IPS DF 6.9 (cell line): ENCODE data around the gene ZNF687.
A peak's percentile ranks its signal among the peaks of the same experiment; 100 is the strongest.

Experiments
- DNase-seq: peaks from one replicate; pipeline ENCODE4 v3.0.0-alpha.2; 2013; ENCODE audit warnings: low read depth, low spot score
- H3K27ac ChIP-seq: one replicate; pipeline ENCODE4 v1.5.1; 2013; ENCODE audit warnings: low read length, control low read depth
- H3K27me3 ChIP-seq: 2 replicates; pipeline ENCODE4 v1.6.1; 2013; ENCODE audit warnings: mild to moderate bottlenecking, low read length; ENCODE audit not compliant: control insufficient read depth, insufficient read depth
- H3K36me3 ChIP-seq: 2 replicates; pipeline ENCODE4 v1.6.1; 2013; ENCODE audit warnings: low read length; ENCODE audit not compliant: control insufficient read depth, insufficient read depth
- H3K4me1 ChIP-seq: 2 replicates; pipeline ENCODE4 v1.6.1; 2013; ENCODE audit warnings: low read length; ENCODE audit not compliant: control insufficient read depth, insufficient read depth
- H3K4me3 ChIP-seq: 2 replicates; pipeline ENCODE4 v1.5.1; 2013; ENCODE audit warnings: mild to moderate bottlenecking, low read length
- H3K9me3 ChIP-seq: 2 replicates; pipeline ENCODE4 v1.6.1; 2013; ENCODE audit warnings: low read length, inconsistent platforms; ENCODE audit not compliant: control insufficient read depth, insufficient read depth
- WGBS: extraction: QIAGEN DNeasy Blood & Tissue Kit; methylation state at CpG from one replicate; pipeline ENCODE4 v1.1.7; 2013; ENCODE audit warnings: mixed read lengths, missing lambda C conversion rate; ENCODE audit not compliant: insufficient read length, insufficient coverage; 5-methylcytosine and 5-hydroxymethylcytosine counted together

ZNF687 gene, protein sequence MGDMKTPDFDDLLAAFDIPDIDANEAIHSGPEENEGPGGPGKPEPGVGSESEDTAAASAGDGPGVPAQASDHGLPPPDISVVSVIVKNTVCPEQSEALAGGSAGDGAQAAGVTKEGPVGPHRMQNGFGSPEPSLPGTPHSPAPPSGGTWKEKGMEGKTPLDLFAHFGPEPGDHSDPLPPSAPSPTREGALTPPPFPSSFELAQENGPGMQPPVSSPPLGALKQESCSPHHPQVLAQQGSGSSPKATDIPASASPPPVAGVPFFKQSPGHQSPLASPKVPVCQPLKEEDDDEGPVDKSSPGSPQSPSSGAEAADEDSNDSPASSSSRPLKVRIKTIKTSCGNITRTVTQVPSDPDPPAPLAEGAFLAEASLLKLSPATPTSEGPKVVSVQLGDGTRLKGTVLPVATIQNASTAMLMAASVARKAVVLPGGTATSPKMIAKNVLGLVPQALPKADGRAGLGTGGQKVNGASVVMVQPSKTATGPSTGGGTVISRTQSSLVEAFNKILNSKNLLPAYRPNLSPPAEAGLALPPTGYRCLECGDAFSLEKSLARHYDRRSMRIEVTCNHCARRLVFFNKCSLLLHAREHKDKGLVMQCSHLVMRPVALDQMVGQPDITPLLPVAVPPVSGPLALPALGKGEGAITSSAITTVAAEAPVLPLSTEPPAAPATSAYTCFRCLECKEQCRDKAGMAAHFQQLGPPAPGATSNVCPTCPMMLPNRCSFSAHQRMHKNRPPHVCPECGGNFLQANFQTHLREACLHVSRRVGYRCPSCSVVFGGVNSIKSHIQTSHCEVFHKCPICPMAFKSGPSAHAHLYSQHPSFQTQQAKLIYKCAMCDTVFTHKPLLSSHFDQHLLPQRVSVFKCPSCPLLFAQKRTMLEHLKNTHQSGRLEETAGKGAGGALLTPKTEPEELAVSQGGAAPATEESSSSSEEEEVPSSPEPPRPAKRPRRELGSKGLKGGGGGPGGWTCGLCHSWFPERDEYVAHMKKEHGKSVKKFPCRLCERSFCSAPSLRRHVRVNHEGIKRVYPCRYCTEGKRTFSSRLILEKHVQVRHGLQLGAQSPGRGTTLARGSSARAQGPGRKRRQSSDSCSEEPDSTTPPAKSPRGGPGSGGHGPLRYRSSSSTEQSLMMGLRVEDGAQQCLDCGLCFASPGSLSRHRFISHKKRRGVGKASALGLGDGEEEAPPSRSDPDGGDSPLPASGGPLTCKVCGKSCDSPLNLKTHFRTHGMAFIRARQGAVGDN

DNA sequence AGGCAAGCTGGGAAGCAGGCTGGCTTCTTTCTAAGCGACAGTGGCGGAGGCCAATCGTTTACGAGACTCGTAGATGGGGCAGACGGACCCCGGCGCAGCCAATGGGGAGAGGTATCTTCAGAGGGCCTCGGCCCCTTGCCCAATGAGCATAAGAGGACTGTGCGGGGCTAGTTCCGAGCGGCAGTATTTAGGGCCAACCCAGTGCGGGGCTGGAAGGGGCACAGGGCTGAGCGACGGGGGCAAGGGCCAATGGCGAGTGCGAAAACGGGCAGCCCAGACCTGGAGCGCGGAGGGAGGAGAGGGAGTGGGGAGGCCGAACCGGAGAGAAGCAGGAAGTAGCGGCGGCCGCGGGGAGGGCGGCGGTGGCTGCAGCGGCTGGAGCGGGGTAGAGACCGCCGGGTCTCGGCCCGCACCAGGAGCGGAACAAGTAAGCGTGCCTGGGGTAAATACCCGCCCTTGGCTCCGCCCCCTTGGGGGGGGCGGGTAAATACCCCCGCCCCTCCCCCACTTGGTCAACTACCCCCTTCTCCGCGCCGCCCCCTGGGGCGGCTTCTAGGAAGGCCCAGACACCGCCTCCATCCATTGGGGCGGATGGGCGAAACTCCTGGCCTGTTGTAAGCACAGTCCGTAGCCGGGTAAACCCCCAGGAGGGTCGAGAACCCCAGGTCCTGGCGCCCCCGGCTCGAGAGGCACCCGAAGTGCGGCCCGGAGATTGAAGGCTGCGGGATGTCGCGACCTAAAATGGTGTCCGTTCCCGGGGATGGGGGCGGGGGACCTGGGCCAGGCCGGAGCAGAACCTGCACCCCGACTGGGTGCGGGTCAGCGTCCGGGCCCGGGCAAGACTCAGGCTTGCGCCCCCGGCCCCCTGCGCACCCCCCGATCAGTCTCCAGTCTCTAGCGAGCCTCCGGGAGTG, at the start of gene ZNF687:
ZNF687 (plus strand) TSS at position 331 of the 914 bp plus-strand sequence. CDS start 3,993 bp downstream, outside the sequence.
- no peak within 1 kb of the TSS for H3K27ac ChIP-seq
- H3K27me3 ChIP-seq: no peaks in the 10 kb centered on the region
- no peaks in the 10 kb centered on the region for H3K9me3 ChIP-seq
- peaks cover 10% of the 10 kb centered on the region for H3K36me3 ChIP-seq
- H3K4me1 ChIP-seq: 0 out of 2 replicates have a peak, but pooled peaks cover 5% of the 10 kb centered on the region
- peak; percentile 99 for DNase-seq
- H3K4me3 ChIP-seq: peak within 1 kb of the TSS; percentile 79
- no CpG with 5 or more reads among the region's 74 CpGs for WGBS

DNA sequence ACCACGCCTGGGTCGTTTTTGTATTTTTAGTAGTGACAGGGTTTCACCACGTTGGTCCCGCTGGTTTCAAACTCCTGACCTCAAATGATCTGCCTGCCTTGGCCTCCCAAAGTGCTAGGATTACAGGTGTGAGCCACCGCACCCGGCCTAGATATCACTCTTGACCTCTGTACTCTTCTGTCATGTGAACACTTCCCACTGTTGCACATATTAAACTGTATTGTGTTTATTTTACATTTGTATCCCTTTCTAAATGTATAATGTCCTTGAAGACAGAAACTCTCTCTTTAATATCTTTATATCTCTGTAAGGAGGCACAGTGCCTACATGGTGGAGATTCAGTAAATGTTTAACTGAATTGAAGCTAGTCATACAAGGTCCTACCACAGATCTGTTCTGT, 46.9 kb upstream of the ZNF687 start:
- Histone ChIP-seq H3K4me1 (no peaks in the 10 kb centered on the region), H3K4me3 (no peak overlapping the region), H3K36me3 (peaks cover 33% of the 10 kb centered on the region; the same call in 1 of the 2 replicates), H3K9me3 (no peaks in the 10 kb centered on the region), H3K27ac (no peak overlapping the region), H3K27me3 (no peaks in the 10 kb centered on the region)
- DNase-seq: no peak
- WGBS: no CpG with 5 or more reads among the region's 6 CpGs

DNA sequence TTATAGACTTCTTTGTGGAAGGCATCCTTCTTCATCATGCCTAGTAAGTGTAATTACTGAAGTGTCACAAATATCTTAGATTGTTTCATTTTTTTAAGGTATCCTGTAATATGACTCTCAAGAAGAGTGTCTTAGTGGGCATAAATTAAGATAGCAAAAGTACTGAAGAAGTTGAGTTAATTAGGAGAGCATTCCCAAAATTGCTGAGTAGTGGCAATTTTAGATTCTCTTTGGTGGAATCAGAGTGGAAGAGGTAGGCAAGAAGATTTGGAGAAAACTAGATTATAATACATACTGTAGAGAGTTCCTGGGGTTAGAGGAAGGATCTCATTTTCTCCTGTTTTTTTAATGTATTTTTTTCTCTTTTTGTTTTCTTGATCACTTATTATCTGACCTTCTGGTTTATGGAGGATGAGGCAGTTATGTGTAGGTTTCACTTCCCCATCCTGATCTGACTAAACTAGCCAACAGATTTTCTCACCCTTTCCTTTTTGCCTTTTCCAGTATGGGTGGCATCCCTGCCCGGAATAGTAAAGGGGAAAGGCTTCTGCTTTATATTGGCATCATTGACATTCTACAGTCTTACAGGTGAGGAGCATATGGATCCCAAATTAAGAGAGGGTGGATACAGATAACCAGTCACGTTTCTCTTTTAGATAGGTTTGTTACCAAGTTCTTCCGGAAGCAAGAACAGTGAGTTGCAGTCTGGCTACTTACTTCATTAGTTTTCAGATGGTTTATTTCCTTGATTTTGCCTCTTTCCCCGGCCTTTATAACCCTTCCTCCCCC, 44.2 kb upstream of the ZNF687 start:
- no CpG with 5 or more reads among the region's 4 CpGs for WGBS
- Histone ChIP-seq H3K4me3 (no peak overlapping the region), H3K4me1 (no peaks in the 10 kb centered on the region), H3K27me3 (no peaks in the 10 kb centered on the region), H3K9me3 (no peaks in the 10 kb centered on the region), H3K36me3 (peaks cover 37% of the 10 kb centered on the region; the same call in 1 of the 2 replicates), H3K27ac (no peak overlapping the region)
- no peak for DNase-seq

DNA sequence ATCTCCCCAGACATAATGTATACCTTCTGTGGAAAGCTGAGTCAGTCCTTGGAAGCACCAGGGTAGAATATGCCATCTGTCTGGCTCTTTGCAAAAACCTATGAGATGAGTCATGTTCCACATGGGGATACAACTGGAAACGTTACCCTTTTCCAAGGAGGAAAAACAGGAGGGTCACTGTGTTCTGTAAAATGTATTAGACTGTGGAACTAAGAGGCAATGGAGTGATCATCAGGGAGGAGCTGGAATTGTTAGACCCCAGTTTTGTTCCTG, 43.7 kb upstream of the ZNF687 start:
- no peak for DNase-seq
- Histone ChIP-seq H3K4me1 (no peaks in the 10 kb centered on the region), H3K4me3 (no peak overlapping the region), H3K9me3 (no peaks in the 10 kb centered on the region), H3K36me3 (peaks cover 42% of the 10 kb centered on the region; the same call in 1 of the 2 replicates), H3K27me3 (no peaks in the 10 kb centered on the region), H3K27ac (no peak overlapping the region)
- WGBS: no CpG with 5 or more reads among the region's 1 CpG

DNA sequence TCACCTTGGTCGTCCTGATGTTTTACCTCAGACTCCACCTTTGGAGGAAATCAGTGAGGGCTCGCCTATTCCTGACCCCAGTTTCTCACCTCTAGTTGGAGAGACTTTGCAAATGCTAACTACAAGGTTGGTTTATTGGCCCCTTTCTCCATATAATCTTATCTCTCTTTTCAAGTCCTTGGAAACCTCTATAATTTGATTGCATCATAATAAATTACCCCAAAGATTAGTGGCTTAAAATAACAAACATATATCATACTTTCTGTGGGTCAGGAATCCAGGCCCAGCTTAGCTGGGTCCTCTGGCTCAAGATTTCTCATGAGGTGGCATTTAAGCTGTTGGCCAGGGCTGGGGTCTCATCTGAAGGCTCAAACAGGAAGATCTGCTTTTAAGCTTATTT, 39.7 kb upstream of the ZNF687 start:
- Histone ChIP-seq H3K27ac (no peak overlapping the region), H3K4me1 (no peaks in the 10 kb centered on the region), H3K27me3 (no peaks in the 10 kb centered on the region), H3K4me3 (no peak overlapping the region), H3K36me3 (peaks cover 35% of the 10 kb centered on the region; the same call in 1 of the 2 replicates), H3K9me3 (no peaks in the 10 kb centered on the region)
- no peak for DNase-seq
- no CpG with 5 or more reads among the region's 2 CpGs for WGBS

DNA sequence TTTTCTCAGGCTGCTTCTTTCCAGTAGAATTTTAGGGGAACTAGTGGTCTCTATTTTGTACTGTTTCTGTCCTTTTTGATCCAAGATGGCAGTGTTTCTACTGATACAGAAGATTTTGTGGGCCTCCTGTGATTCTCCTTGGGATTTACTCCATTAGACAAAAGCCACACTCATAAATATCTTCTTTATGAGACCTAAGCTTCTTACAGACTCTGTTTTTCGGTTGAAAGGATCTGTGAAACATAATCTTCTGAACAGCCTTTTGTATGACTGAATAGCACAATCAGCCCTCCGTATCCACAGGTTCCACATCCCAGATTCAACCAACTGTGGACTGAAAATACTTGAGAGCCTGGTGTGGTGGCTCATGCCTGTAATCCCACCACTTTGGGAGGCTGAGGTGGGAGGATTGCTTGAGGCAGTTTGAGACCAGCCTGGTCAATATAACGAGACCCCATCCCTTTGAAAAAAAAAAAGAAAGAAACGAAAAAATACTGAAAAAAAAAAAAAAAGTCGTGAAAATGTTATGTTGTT, 38.3 kb upstream of the ZNF687 start:
- Histone ChIP-seq H3K27me3 (no peaks in the 10 kb centered on the region), H3K9me3 (no peaks in the 10 kb centered on the region), H3K27ac (no peak overlapping the region), H3K4me1 (no peaks in the 10 kb centered on the region), H3K36me3 (peaks cover 40% of the 10 kb centered on the region; the same call in 1 of the 2 replicates), H3K4me3 (no peak overlapping the region)
- no peak for DNase-seq
- no CpG with 5 or more reads among the region's 5 CpGs for WGBS

DNA sequence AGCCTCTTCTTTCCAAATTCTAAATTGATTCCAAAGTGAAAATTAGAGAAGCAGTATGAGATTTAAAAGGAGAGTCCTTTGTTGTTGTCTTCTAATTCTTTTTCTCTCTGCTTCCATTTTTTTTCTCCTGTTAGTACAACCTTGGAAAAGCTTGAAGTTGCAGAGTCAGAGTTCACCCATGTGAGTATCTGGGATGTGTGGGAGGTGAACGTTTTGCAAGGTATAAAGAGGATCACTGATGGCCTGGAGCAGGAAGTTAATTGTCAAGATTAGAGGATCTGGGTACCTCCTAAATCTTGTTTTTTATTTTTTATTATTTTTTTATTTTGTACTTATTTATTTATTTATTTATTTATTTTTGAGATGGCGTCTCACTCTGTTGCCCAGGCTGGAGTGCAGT, 35.3 kb upstream of the ZNF687 start:
- DNase-seq: no peak
- no CpG with 5 or more reads among the region's 2 CpGs for WGBS
- no peak overlapping the region for H3K4me3 ChIP-seq
- no peaks in the 10 kb centered on the region for H3K9me3 ChIP-seq
- H3K36me3 ChIP-seq: peaks cover 28% of the 10 kb centered on the region; the same call in 1 of the 2 replicates
- no peaks in the 10 kb centered on the region for H3K27me3 ChIP-seq
- no peak overlapping the region for H3K27ac ChIP-seq
- no peaks in the 10 kb centered on the region for H3K4me1 ChIP-seq

DNA sequence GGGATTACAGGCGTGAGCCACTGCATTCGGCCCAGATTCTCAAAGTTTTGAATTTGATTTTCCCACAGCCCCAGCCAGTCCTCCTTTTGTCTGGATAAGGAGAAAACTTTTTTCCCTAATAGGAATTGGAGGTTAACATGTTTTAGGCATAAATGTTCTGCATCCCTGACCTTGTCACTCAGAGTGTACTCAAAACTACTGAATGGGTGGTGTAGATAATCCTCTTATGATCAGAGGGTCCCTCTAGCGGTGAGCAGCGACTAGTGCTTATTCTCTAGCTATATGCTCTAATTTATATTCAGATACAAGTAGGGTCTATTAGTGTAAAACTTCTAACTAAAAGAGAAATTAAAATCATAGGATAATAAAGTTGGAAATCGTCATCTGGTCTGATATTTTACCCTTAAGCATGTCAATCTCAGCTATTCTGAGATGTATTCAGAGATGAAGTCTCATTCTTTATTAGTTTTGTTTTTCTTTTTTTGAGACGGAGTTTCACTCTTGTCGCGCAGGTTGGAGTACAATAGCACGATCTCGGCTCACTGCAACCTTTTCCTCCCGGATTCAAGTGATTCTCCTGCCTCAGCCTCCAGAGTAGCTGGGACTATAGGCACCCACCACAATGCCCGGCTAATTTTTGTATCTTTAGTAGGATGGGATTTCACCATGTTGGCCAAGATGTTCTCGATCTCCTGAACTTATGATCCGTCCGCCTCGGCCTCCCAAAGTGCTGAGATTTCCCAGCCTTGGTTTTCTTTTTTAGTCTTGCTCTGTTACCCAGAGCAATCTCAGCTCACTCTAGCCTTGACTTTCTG, 30.2 kb upstream of the ZNF687 start:
- no peaks in the 10 kb centered on the region for H3K4me1 ChIP-seq
- DNase-seq: peak; percentile 18
- H3K9me3 ChIP-seq: no peaks in the 10 kb centered on the region
- no peak overlapping the region for H3K27ac ChIP-seq
- WGBS: no CpG with 5 or more reads among the region's 16 CpGs
- peaks cover 9% of the 10 kb centered on the region; the same call in 1 of the 2 replicates for H3K36me3 ChIP-seq
- no peaks in the 10 kb centered on the region for H3K27me3 ChIP-seq
- no peak overlapping the region for H3K4me3 ChIP-seq
